ENCODE measurements around the gene PANK2.
"Not testable (repeated sequence)": the region's sequence is repeated elsewhere in the genome, so short reads cannot be mapped to it uniquely, and the experiment has no call there.

Gene PANK2

DNA sequence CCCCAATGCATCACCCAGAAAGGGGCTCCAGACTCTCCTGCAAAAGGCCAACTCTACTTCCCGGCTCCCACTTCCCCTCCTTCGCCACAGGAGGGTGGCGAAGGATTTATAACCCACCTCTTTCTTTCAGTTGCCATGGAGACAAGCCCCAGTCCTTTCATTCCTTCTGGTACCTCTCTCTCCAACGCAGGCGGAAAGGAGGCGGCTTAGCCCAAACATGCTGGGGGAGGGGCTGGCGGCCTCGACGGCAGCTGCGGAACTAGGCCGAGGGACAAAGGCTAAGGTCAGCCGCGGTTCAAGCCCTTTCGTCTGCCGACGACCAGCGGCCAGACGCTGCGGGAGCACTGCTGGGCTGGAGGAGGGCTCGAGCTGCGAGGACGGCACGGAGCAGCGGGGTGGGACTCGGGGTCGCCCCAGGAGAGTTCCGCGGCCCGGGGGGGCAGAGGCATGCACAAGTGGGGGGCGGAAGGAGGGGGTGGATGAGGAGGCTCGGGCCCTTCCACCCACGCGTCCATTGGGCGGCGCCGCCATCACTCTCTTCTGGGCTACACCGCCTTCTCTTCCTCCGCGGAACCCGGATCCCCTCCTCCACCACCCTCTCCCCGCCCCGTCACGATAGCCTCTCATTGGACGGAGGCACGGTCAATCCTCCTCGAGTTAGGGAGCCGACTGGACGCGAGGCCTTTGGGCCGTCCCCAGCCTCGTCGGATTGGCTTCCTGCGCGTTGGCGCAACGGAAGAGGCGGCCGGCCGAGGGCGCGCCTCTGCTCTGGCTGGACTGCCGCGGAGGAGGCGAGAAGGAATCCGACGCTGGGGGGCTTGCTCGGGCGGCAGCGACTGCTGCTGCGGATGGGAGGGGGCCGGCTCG is at the start of gene PANK2:
Gene PANK2 (plus strand): TSS at position 766 of the 867 bp plus-strand sequence.
- peak; percentile 99 for DNase-seq (ENCODE audit: low spot score)

DNA sequence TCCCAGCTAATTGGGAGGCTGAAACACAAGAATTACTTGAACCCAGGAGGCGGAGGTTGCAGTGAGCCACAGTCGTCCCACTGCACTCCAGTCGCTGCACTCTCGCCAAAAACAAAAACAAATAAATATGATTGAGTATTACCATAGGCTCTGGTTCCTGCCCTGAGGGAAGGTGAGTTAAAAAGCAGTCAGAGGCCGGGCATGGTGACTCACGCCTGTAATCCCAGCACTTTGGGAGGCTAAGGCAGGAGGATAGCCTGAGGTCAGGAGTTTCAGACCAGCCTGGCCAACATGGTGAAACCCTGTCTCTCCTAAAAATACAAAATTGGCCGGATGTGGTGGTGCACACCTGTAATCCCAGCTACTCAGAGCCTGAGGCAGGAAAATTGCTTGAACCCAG is 49.0 kb upstream of the PANK2 start:
- DNase-seq (ENCODE audit: low spot score) = not testable (repeated sequence)

- DNase-seq (ENCODE audit: low spot score) = no peak
Measured at GRCh38 chr20:3842348-3842930, 46.7 kb upstream of the PANK2 start.

DNA sequence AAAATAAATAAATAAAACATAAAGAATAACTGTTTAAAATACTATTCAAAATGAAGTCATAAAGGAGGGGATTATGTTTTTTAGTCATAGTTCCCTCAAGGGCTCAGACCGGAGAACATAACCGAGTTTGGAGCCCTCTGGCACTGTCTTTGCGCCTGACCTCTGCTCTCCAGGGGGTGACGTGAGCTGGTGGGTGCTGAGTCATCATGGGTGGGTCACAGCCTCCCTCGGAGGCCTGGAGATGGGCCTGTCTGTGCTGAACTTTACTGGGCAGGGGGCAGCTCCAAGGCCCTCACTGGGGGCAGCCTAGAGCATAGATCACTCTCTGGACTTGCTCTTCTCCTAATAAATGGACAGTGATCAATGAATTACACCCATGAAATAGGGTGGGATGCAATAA is 45.7 kb upstream of the PANK2 start:
- peak; percentile 35 for DNase-seq (ENCODE audit: low spot score)

DNA sequence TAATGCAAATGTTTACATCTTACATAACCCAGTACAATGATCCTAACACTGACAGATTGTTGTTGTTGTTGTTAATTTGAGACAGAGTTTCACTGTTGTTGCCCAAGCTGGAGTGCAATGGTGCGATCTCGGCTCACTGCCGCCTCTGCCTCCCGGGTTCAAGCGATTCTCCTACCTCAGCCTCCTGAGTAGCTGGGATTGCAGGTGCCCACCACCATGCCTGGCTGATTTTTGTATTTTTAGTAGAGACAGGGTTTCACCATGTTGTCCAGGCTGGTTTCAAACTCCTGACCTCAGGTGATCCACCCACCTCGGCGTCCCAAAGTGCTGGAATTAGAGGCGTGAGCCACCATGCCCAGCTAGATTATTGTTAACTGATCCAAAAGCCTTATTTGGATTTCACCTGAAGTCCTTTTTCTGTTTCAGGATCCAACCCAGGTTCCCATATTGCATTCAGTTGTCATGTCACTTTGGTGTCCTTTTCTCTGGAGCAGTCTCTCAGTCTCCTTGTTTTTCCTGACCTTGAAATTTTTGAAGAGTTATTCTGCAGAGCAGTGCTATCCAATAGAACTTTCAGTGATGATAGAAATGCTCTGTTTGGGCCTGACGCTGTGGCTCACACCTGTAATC is 45.1 kb upstream of the PANK2 start:
- DNase-seq (ENCODE audit: low spot score) = not testable (repeated sequence)

- DNase-seq (ENCODE audit: low spot score) = no peak
Measured at GRCh38 chr20:3846378-3846739, 42.8 kb upstream of the PANK2 start.

DNA sequence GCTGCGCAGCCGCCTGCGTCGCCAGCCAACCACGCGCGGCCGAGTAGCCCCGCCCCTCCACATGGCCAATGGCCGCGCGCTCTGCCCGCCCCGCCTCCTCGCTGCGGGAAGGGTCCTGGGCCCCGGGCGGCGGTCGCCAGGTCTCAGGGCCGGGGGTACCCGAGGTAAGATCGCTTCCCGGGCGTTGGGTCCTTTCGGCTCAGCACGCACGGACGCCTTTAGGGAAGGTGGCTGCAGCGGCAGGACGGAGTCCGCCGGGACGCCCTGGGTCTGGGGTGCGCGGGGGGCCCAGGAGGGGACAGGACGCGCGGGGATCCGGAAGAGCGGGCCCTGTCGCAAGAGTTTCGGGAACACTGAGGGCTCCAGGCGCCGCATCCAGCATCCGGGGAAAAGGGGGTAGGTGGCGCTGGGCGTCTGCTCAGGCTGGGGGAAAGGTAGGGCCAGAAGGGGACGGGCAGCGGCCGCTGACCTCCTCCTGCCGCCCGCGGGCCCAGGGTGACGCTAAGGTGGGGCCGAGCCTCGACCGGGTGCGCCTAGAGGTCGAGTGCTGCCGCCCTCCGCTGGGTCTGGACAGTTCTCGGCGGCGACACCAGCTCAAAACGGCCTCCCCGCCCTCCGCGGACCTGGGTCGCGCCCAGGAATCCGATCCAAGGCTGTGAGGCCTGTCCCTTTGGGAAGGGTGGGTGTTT is 42.3 kb upstream of the PANK2 start, which contains the start of gene MAVS:
Gene MAVS (plus strand): TSS at position 95 of the 689 bp plus-strand sequence. CDS start 7,791 bp downstream, outside the sequence.
- DNase-seq (ENCODE audit: low spot score) = peak; percentile 84

DNA sequence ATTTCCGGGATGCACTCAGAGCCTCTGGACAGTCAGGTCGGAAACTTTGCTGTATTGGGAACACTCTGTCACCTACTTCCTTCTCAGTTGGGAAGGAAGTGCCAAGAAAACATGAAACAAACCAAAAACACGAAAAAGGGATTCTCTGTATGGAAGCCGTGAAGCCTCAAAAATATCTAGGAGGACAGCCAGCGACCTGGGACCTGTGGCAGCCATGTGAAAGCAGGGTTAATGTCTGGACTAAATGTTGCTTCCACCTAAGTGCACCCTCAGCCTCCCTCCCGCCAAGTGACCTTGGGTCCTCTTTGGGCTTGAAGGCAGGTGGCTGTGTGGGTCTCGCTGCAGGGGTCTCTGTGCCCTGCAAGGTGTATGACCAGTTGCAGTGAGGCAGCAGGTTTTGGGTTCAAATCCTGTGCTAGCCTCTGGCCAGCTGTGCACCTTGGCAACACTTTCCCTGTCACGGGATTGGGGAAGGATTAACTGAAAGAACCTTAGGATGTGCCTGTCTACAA is 41.7 kb upstream of the PANK2 start:
- peak; percentile 53 for DNase-seq (ENCODE audit: low spot score)

DNA sequence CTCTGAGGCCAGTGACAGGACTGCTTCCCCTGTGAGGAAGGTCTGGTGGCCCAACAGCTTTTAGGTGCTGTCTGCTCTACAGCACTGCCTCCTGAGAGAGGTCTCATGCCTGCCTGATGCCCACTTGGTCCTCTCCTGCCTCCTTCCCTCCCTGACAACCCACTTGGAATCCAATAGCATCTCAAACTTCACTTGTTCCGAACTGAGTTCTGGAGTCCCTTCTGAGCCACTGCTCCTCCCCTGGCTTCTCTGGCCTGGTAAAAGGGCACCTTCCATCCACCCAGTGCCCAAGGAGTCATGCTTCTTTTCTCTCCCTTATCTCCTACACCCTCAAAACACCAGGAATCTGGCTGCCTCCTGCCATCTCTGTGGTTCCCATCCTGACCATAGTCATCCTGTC is 40.6 kb upstream of the PANK2 start:
- no peak for DNase-seq (ENCODE audit: low spot score)

DNA sequence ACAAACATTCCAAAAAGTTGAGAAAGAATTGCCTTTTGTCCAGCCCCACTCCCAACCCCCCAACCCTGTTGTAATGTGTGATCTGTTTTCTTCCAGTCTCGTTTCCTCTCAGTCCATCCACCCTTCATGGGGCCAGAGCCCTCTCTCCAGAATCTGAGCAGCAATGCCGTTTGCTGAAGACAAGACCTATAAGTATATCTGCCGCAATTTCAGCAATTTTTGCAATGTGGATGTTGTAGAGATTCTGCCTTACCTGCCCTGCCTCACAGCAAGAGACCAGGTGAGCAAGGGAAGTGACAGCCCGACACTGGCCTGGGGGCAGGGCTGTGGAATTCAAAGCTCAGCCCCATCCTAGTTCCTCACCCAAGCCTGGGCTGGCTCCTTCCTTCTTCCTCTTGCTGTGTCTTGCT is 34.7 kb upstream of the PANK2 start:
- no peak for DNase-seq (ENCODE audit: low spot score)

GRCh38 chr20:3857405-3857804 is 31.8 kb upstream of the PANK2 start:
- DNase-seq (ENCODE audit: low spot score) = no peak

GRCh38 chr20:3858689-3859088 is 30.5 kb upstream of the PANK2 start:
- no peak for DNase-seq (ENCODE audit: low spot score)

DNA sequence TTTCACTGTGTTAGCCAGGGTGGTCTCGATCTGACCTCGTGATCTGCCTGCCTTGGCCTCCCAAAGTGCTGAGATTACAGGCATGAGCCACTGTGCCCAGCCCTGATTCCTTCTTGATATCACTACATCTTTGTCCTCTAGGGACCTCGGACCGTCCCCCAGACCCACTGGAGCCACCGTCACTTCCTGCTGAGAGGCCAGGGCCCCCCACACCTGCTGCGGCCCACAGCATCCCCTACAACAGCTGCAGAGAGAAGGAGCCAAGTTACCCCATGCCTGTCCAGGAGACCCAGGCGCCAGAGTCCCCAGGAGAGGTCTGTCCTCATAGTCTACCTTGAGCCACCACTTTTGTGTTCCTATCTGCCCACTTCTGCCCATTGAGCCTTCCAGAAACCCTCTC is 28.0 kb upstream of the PANK2 start:
- DNase-seq (ENCODE audit: low spot score) = no peak

DNA sequence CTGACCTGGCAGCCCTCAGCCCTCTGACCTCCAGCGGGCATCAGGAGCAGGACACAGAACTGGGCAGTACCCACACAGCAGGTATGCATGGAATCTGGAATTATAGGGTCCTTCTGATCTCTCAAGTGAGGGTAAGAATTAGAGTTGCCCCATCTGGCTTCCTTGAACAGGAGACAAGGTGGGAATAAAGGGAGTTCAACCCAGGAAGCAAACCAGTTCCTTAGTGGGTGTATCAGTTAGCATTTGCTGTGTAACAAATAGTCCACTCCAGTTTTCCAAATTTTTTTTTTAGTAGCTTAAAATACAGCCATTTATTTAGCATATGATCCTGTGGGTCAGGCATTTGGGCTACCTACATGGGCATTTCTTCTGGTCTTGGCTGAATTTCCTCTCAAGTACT is 26.9 kb upstream of the PANK2 start:
- DNase-seq (ENCODE audit: low spot score) = no peak

- no peak for DNase-seq (ENCODE audit: low spot score)
Measured at GRCh38 chr20:3863317-3863716, 25.9 kb upstream of the PANK2 start.

DNA sequence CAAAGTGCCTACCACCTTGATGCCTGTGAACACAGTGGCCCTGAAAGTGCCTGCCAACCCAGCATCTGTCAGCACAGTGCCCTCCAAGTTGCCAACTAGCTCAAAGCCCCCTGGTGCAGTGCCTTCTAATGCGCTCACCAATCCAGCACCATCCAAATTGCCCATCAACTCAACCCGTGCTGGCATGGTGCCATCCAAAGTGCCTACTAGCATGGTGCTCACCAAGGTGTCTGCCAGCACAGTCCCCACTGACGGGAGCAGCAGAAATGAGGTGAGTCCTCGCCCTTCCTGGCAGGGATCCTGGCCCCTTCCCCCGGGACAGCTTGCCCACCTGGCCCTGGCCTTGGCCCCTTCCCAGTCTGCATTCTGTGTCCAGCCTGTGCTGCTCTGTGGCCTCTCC is 24.7 kb upstream of the PANK2 start:
- no peak for DNase-seq (ENCODE audit: low spot score)

DNA sequence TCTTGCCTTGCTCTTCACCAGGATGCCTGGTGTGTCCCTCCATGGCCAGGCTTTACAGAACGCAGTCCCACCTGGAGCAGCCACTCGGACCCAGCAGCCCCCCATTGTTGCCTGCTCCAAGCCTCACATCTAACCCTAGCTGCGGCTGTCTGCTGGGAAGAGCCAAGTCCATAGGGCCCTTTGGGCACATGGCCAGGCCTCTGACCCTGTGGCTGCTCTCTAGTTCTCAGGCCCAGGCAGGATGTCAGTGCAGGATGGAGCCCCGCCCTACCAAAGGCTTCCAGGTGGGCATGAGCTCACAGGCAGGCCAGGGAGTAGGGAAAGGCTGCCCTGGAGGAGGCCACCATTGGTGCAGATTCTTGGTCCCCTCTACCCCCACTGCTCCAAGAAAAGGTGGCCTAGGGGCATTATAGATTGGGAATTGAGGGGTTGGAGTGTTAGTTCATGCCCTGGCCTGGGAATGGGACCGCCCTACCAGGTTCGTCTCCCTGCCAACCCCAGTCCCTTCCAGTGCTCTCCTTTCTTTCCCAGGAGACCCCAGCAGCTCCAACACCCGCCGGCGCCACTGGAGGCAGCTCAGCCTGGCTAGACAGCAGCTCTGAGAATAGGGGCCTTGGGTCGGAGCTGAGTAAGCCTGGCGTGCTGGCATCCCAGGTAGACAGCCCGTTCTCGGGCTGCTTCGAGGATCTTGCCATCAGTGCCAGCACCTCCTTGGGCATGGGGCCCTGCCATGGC is 23.9 kb upstream of the PANK2 start:
- no peak for DNase-seq (ENCODE audit: low spot score)

- DNase-seq (ENCODE audit: low spot score) = no peak
Measured at GRCh38 chr20:3865887-3866407, 23.2 kb upstream of the PANK2 start.

DNA sequence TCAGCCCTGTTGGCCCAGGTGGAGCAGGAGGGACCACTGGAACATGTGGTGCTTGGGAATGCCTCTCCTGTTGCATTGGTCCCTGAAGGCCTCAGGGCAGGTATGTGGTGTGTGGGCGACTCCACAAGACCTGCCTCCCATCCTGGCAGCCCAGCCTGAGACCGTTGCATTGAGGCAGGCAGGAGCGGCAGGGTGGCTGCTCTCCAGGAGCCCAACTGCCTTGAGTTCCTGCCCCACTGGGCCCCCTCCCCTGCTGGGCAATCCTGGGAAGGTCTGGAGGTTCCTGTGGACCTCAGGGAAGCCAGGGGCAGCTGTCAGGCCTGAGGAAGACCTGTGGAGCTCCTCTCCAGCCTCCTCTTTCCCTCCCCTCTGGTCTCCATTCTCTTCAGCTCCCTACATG is 22.7 kb upstream of the PANK2 start:
- no peak for DNase-seq (ENCODE audit: low spot score)

- DNase-seq (ENCODE audit: low spot score) = no peak
Measured at GRCh38 chr20:3867802-3868201, 21.4 kb upstream of the PANK2 start.
